Measurements from ENCODE around the gene CHTF8. TPM values are rescaled to one million over a fixed set of nuclear protein-coding genes. Genes with fewer than 3 reads are reported as not detected.
A peak's percentile ranks its signal among the peaks of the same experiment; 100 is the strongest.

Gene CHTF8
- total and polyA plus RNA-seq, 2 experiments from 2014 or later = 56.7 to 69.9 TPM

DNA sequence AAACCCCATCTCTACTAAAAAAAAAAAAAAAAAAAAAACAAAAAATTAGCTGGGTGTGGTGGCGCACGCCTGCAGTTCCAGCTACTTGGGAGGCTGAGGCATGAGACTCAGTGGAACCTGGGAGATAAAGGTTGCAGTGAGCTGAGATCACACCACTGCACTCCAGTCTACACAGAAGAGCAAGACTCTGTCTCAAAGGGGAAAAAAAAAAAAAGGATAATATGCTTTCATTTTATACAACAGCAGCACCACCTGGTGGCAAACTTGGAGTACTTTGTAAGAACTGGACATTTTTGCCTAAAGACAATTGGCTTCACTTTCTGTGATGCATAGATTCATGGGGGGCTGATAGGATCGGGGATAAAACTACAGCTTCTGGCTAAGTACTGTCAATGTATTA, 8.5 kb downstream of the CHTF8 start:
- no peak for TF ChIP-seq EZH2 (IDR thresholded peaks at IDR 0.05; ENCODE audit: insufficient read depth, poor library complexity, severe bottlenecking)
- TF ChIP-seq EZH2phosphoT487 (IDR thresholded peaks at IDR 0.05; ENCODE audit: insufficient read depth, low read depth) = no peak
- H3F3A ChIP-seq (ENCODE audit: insufficient read depth) = peaks cover 23% of the 10 kb centered on the region; the same call in 1 of the 2 replicates
- peaks cover 79% of the 10 kb centered on the region for H3K79me2 ChIP-seq (ENCODE audit: insufficient read depth)
- no peaks in the 10 kb centered on the region for H3K27me3 ChIP-seq (replicated peaks; ENCODE audit: insufficient read depth)
- no peak overlapping the region for H2AFZ ChIP-seq
- no peaks in the 10 kb centered on the region for H3K9me3 ChIP-seq (ENCODE audit: low read depth)
- peaks cover 6% of the 10 kb centered on the region; the same call in 1 of the 2 replicates for H4K20me1 ChIP-seq (ENCODE audit: insufficient read depth)
- 80 to 81% methylated on average over 3 of the region's 3 CpGs for WGBS, 2 experiments (ENCODE audit: low coverage in 1 of 2, low lambda C conversion rate in 2 of 2, missing lambda C conversion rate in 2 of 2)
- H3K4me3 ChIP-seq = no peak overlapping the region
- no peaks in the 10 kb centered on the region for H3K9me2 ChIP-seq (ENCODE audit: insufficient read depth)
- in situ Hi-C loops (cut with MboI) = loop anchor here (5.0 to 25.0 kb wide), 2 partner anchors 222 to 412 kb away; no protein-coding TSS in a partner anchor
- no peak overlapping the region for H3K27ac ChIP-seq
- DNase-seq = peak; percentile 81
- H3K9ac ChIP-seq = no peak overlapping the region
- no peaks in the 10 kb centered on the region; the same call in 1 of the 2 replicates for H3K36me3 ChIP-seq (ENCODE audit: low read depth)
- H3K4me1 ChIP-seq (ENCODE audit: insufficient read depth) = no peaks in the 10 kb centered on the region
- no peak overlapping the region for H3K4me2 ChIP-seq (ENCODE audit: unreplicated experiment)

DNA sequence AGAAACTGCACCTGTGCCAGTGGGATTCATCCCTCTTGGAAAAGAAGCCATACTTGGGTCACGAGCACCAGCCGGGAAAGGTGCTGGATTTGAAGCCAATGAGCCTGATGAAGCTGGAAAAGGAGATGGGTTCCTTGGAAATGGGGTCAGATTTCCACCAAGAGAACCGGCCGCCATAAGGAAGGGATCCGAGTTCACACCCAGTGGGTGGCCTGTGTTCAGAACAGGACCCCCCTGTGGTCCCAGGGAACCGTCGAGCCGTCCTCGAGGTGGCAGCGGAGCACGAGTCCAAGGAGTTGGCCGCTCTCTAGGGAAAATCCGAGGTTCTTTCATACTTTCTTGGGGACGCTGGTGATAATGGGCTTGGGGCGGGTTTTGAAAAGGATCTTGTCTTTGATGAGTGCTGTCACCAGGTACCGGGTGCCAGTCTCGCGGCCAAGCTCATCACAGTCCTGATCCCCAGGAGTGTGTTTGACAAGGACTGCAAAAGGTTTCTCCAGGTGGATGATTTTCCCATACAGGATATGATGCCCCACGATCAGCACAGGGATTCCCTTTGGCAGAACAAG, 12.2 kb downstream of the CHTF8 start:
- Histone ChIP-seq H3K4me1 (ENCODE audit: insufficient read depth) (no peaks in the 10 kb centered on the region), H3K27me3 (replicated peaks; ENCODE audit: insufficient read depth) (no peaks in the 10 kb centered on the region), H3K36me3 (ENCODE audit: low read depth) (no peaks in the 10 kb centered on the region; the same call in 1 of the 2 replicates), H3K4me3 (no peak overlapping the region), H3K79me2 (ENCODE audit: insufficient read depth) (peaks cover 42% of the 10 kb centered on the region), H3K9me3 (ENCODE audit: low read depth) (no peaks in the 10 kb centered on the region), H3K9me2 (ENCODE audit: insufficient read depth) (no peaks in the 10 kb centered on the region), H3F3A (ENCODE audit: insufficient read depth) (0 out of 2 replicates have a peak, but pooled peaks cover 9% of the 10 kb centered on the region), H2AFZ (no peak overlapping the region), H3K4me2 (ENCODE audit: unreplicated experiment) (no peak overlapping the region), H3K9ac (no peak overlapping the region), H4K20me1 (ENCODE audit: insufficient read depth) (peaks cover 6% of the 10 kb centered on the region; the same call in 1 of the 2 replicates), H3K27ac (no peak overlapping the region)
- no peak for TF ChIP-seq EZH2 (IDR thresholded peaks at IDR 0.05; ENCODE audit: insufficient read depth, poor library complexity, severe bottlenecking)
- no peak for TF ChIP-seq EZH2phosphoT487 (IDR thresholded peaks at IDR 0.05; ENCODE audit: insufficient read depth, low read depth)
- no peak for DNase-seq
- in situ Hi-C loops (cut with MboI) = loop anchor here (5.0 to 25.0 kb wide), 2 partner anchors 218 to 408 kb away; no protein-coding TSS in a partner anchor
- 91 to 93% methylated on average over 18 to 19 of the region's 19 CpGs for WGBS, 2 experiments (ENCODE audit: low coverage in 1 of 2, low lambda C conversion rate in 2 of 2, missing lambda C conversion rate in 2 of 2)

GRCh38 chr16:69119536-69119935, 12.9 kb downstream of the CHTF8 start:
- Histone ChIP-seq H3K9me3 (ENCODE audit: low read depth) (no peaks in the 10 kb centered on the region), H3K4me2 (ENCODE audit: unreplicated experiment) (no peak overlapping the region), H3K4me3 (no peak overlapping the region), H3K27me3 (replicated peaks; ENCODE audit: insufficient read depth) (no peaks in the 10 kb centered on the region), H2AFZ (no peak overlapping the region), H3K4me1 (ENCODE audit: insufficient read depth) (no peaks in the 10 kb centered on the region), H3K27ac (no peak overlapping the region), H3K9me2 (ENCODE audit: insufficient read depth) (no peaks in the 10 kb centered on the region), H4K20me1 (ENCODE audit: insufficient read depth) (peaks cover 6% of the 10 kb centered on the region; the same call in 1 of the 2 replicates), H3K79me2 (ENCODE audit: insufficient read depth) (peaks cover 35% of the 10 kb centered on the region), H3K36me3 (ENCODE audit: low read depth) (no peaks in the 10 kb centered on the region; the same call in 1 of the 2 replicates), H3F3A (ENCODE audit: insufficient read depth) (0 out of 2 replicates have a peak, but pooled peaks cover 5% of the 10 kb centered on the region), H3K9ac (no peak overlapping the region)
- DNase-seq = no peak
- in situ Hi-C loops (cut with MboI) = loop anchor here (10.0 to 25.0 kb wide), 2 partner anchors 407 to 595 kb away; no protein-coding TSS in a partner anchor
- WGBS, 2 experiments (ENCODE audit: low coverage in 1 of 2, low lambda C conversion rate in 2 of 2, missing lambda C conversion rate in 2 of 2) = 97 to 100% methylated on average over 2 of the region's 2 CpGs
- TF ChIP-seq EZH2phosphoT487 (IDR thresholded peaks at IDR 0.05; ENCODE audit: insufficient read depth, low read depth) = no peak
- TF ChIP-seq EZH2 (IDR thresholded peaks at IDR 0.05; ENCODE audit: insufficient read depth, poor library complexity, severe bottlenecking) = no peak

- Histone ChIP-seq H4K20me1 (ENCODE audit: insufficient read depth) (peaks cover 6% of the 10 kb centered on the region; the same call in 1 of the 2 replicates), H3K4me2 (ENCODE audit: unreplicated experiment) (no peak overlapping the region), H3K9me3 (ENCODE audit: low read depth) (no peaks in the 10 kb centered on the region), H3F3A (ENCODE audit: insufficient read depth) (no peaks in the 10 kb centered on the region), H3K4me3 (no peak overlapping the region), H3K27ac (no peak overlapping the region), H3K27me3 (replicated peaks; ENCODE audit: insufficient read depth) (no peaks in the 10 kb centered on the region), H3K4me1 (ENCODE audit: insufficient read depth) (no peaks in the 10 kb centered on the region), H3K79me2 (ENCODE audit: insufficient read depth) (peaks cover 33% of the 10 kb centered on the region), H2AFZ (no peak overlapping the region), H3K36me3 (ENCODE audit: low read depth) (no peaks in the 10 kb centered on the region; the same call in 1 of the 2 replicates), H3K9me2 (ENCODE audit: insufficient read depth) (no peaks in the 10 kb centered on the region), H3K9ac (no peak overlapping the region)
- in situ Hi-C loops (cut with MboI) = loop anchor here (10.0 to 25.0 kb wide), 2 partner anchors 407 to 594 kb away; no protein-coding TSS in a partner anchor
- TF ChIP-seq EZH2phosphoT487 (IDR thresholded peaks at IDR 0.05; ENCODE audit: insufficient read depth, low read depth) (no peak), EZH2 (IDR thresholded peaks at IDR 0.05; ENCODE audit: insufficient read depth, poor library complexity, severe bottlenecking) (no peak)
- 96 to 100% methylated on average over 2 of the region's 2 CpGs for WGBS, 2 experiments (ENCODE audit: low coverage in 1 of 2, low lambda C conversion rate in 2 of 2, missing lambda C conversion rate in 2 of 2)
- no peak for DNase-seq
Observed at GRCh38 chr16:69118994-69119393, 13.4 kb downstream of the CHTF8 start.
